MCF 10A (cell line): Measurements from ENCODE around the gene CEMIP. TPM values are rescaled to one million over a fixed set of nuclear protein-coding genes. Genes with fewer than 3 reads are reported as not detected.

Source experiments
- BruUV-seq: library from RNA; stranded (reverse); fragments of 400-500 nt; replicated peaks from 2 replicates; lab custom pipeline; 2021; lab: Mats Ljungman, UMichigan
- CTCF ChIA-PET: fragments of 300-600 bp; sonication (Branson Sonifier 250); formaldehyde crosslinking; extraction: SDS; loops from one replicate; lab custom pipeline; 2021; ENCODE audit warnings: antibody characterized with exemption, inconsistent platforms; lab: Yijun Ruan, JAX
- POLR2A ChIA-PET: fragments of 300-600, 350-650 bp; sonication (Branson Sonifier 250); formaldehyde crosslinking; extraction: SDS; loops from one replicate; lab custom pipeline; 2020; ENCODE audit warnings: antibody characterized with exemption, inconsistent platforms; lab: Yijun Ruan, JAX
- DNase-seq: peaks from one replicate; pipeline ENCODE4 v3.0.0-alpha.2; 2018; ENCODE audit not compliant: unreplicated experiment
- H3K27ac Mint-ChIP-seq: one replicate; pipeline ENCODE4 v1.8.0; 2022; ENCODE audit warnings: mild to moderate bottlenecking, low read depth, mixed read lengths; ENCODE audit not compliant: unreplicated experiment
- H3K27me3 Mint-ChIP-seq: one replicate; pipeline ENCODE4 v1.8.0; 2022; ENCODE audit warnings: mixed read lengths; ENCODE audit not compliant: insufficient read depth, unreplicated experiment
- H3K36me3 Mint-ChIP-seq: one replicate; pipeline ENCODE4 v1.8.0; 2022; ENCODE audit warnings: mild to moderate bottlenecking, moderate library complexity, mixed read lengths; ENCODE audit not compliant: insufficient read depth, unreplicated experiment
- H3K4me1 Mint-ChIP-seq: one replicate; pipeline ENCODE4 v1.8.0; 2022; ENCODE audit warnings: mixed read lengths; ENCODE audit not compliant: insufficient read depth, unreplicated experiment
- H3K4me3 Mint-ChIP-seq: one replicate; pipeline ENCODE4 v1.8.0; 2022; ENCODE audit warnings: mild to moderate bottlenecking, moderate library complexity, mixed read lengths; ENCODE audit not compliant: unreplicated experiment
- H3K9me3 Mint-ChIP-seq: one replicate; pipeline ENCODE4 v1.8.0; 2022; ENCODE audit warnings: mixed read lengths; ENCODE audit not compliant: unreplicated experiment
- intact Hi-C: fragments of 100-400 bp; cut with micrococcal nuclease; formaldehyde crosslinking; loops from 2 replicates; pipeline ENCODE4 v1.14.1; 2022
- total RNA-seq: library from RNA; stranded (reverse); gene quantifications from 2 replicates; pipeline ENCODE4 v1.2.3, GENCODE V29; 2022
- TF ChIP-seq, protein P1 (sequence below): fragments of 200-600 bp; IDR thresholded peaks from one replicate; pipeline ENCODE4 v1.8.0; 2022; ENCODE audit warnings: antibody characterized with exemption, mild to moderate bottlenecking; ENCODE audit not compliant: unreplicated experiment

Gene CEMIP
- total RNA-seq, 1 experiment from 2014 or later, result 0.14 TPM

DNA sequence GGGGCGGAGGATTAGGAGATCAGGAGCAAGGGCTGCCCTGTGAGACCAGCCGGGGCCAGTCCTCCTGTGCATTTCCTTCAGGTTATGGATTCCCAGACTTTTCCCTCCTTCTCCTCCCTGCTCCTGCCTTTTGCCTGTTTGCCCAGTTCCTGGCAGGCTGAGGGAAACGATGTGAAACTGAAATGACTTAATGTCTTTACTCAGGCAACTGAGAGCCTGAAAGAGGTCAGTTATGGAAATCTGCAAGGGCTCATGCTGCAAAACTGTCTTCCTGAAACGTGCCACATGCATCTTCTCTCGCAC, 153.3 kb downstream of the CEMIP start:
- Mint-ChIP-seq H3K4me1 (peaks cover 26% of the 10 kb centered on the region), H3K9me3 (no peaks in the 10 kb centered on the region), H3K4me3 (no peak overlapping the region), H3K36me3 (no peaks in the 10 kb centered on the region), H3K27me3 (no peaks in the 10 kb centered on the region), H3K27ac (no peak overlapping the region)
- CTCF ChIA-PET, result no interaction called here
- intact Hi-C loops, result no loop called here
- no TSS peak for BruUV-seq
- DNase-seq, result no peak
- TF ChIP-seq, protein P1, sequence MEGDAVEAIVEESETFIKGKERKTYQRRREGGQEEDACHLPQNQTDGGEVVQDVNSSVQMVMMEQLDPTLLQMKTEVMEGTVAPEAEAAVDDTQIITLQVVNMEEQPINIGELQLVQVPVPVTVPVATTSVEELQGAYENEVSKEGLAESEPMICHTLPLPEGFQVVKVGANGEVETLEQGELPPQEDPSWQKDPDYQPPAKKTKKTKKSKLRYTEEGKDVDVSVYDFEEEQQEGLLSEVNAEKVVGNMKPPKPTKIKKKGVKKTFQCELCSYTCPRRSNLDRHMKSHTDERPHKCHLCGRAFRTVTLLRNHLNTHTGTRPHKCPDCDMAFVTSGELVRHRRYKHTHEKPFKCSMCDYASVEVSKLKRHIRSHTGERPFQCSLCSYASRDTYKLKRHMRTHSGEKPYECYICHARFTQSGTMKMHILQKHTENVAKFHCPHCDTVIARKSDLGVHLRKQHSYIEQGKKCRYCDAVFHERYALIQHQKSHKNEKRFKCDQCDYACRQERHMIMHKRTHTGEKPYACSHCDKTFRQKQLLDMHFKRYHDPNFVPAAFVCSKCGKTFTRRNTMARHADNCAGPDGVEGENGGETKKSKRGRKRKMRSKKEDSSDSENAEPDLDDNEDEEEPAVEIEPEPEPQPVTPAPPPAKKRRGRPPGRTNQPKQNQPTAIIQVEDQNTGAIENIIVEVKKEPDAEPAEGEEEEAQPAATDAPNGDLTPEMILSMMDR, result no peak
- POLR2A ChIA-PET, result no interaction called here

DNA sequence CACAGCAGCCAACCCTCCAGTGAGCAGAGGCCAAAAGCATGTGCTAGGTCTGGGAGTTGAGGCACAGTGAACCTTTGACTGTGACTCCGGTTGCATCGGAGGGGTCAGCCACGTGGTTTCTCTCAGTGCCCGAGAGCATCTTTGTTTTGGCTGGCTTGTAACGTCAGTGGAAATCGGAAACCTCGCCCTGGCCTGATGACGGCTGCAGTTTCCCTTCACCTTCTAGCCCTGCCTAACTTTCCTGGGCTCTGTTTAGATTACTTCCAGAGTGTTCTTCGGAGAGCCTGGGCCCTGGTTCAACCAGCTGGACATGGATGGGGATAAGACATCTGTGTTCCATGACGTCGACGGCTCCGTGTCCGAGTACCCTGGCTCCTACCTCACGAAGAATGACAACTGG, 153.8 kb downstream of the CEMIP start:
- Mint-ChIP-seq H3K27me3 (no peaks in the 10 kb centered on the region), H3K36me3 (no peaks in the 10 kb centered on the region), H3K4me1 (peaks cover 26% of the 10 kb centered on the region), H3K27ac (no peak overlapping the region), H3K9me3 (no peaks in the 10 kb centered on the region), H3K4me3 (no peak overlapping the region)
- DNase-seq, result no peak
- TF ChIP-seq, protein P1, result no peak
- intact Hi-C loops, result no loop called here
- ChIA-PET CTCF (no interaction called here), POLR2A (no interaction called here)
- no TSS peak for BruUV-seq

DNA sequence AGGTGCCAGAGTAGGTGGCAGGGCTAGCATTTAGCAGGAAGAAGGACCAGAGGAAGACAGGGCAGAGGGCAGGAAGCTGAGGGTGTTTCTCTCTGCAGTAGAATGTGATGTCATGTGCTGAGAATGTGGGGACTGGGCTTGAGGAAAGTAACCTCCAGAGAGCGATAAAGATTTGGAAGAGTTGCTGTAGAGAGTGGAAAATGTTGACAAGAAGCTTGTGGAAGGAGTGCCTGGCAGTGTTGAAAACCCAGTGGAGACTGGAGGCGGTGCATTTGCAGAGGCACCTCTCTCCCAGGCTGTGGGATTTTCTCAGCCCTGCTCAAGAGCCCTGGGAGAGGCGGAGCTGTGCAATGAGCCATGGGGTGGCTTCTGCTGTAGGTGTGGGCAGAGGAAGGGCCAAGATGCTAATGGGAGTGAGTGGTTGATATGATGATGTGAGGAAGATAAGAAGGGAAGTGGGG, 155.6 kb downstream of the CEMIP start:
- Mint-ChIP-seq H3K4me1 (peaks cover 13% of the 10 kb centered on the region), H3K27ac (no peak overlapping the region), H3K4me3 (no peak overlapping the region), H3K27me3 (no peaks in the 10 kb centered on the region), H3K36me3 (no peaks in the 10 kb centered on the region), H3K9me3 (no peaks in the 10 kb centered on the region)
- BruUV-seq, result no TSS peak
- TF ChIP-seq, protein P1, result no peak
- POLR2A ChIA-PET, result no interaction called here
- CTCF ChIA-PET, result interaction anchor here (0.6 to 1.3 kb wide), 4 partner anchors 23 to 377 kb away, joined by 3 to 5 read pairs (median 3); no protein-coding TSS in a partner anchor
- DNase-seq, result no peak
- intact Hi-C loops, result no loop called here

DNA sequence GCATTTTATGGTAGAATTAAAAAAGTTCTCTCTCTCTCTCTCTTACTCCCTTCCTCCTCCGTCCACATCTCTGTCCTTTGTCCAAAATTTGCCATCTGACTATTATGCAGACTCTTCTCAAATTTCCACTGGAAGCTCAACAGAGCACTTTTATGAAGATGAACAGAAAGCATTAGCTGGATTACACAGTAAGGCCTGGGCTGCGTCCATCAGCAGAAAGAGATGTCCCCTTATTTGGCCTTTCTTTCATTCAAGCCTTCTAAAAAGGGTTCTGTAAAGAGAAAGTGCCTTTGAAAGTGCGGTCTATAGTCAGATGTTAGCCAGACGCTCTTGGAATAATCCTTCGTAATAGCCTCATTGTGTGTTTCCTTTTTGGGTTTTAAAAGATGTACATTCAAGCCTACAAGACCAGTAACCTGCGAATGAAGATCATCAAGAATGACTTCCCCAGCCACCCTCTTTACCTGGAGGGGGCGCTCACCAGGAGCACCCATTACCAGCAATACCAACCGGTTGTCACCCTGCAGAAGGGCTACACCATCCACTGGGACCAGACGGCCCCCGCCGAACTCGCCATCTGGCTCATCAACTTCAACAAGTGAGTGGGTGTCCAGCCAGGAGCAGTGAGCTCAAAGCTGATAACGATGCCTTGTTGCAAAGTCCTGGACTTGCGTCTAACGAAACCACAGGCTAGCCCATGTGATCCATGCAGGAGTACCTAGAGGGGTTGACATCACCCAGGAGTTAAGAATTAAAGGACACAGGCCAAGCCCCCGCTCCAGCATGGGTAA, 157.3 kb downstream of the CEMIP start:
- Mint-ChIP-seq H3K27me3 (no peaks in the 10 kb centered on the region), H3K4me3 (no peak overlapping the region), H3K36me3 (no peaks in the 10 kb centered on the region), H3K27ac (no peak overlapping the region), H3K4me1 (peaks cover 9% of the 10 kb centered on the region), H3K9me3 (no peaks in the 10 kb centered on the region)
- ChIA-PET POLR2A (interaction anchor here (0.7 kb wide), 1 partner anchor 117 kb away, joined by 3 read pairs; no protein-coding TSS in a partner anchor), CTCF (interaction anchor here (0.6 kb wide), 1 partner anchor 62 kb away, joined by 4 read pairs; no protein-coding TSS in a partner anchor)
- TF ChIP-seq, protein P1, result no peak
- BruUV-seq, result no TSS peak
- no peak for DNase-seq
- intact Hi-C loops, result no loop called here
